IPS DF 4.7 (cell line): Measurements from ENCODE around the gene ARID2.

Experiments
- DNase-seq: peaks from one replicate; pipeline ENCODE4 v3.0.0-alpha.2; 2013; ENCODE audit warnings: low spot score; ENCODE audit errors: extremely low read depth

Gene ARID2

DNA sequence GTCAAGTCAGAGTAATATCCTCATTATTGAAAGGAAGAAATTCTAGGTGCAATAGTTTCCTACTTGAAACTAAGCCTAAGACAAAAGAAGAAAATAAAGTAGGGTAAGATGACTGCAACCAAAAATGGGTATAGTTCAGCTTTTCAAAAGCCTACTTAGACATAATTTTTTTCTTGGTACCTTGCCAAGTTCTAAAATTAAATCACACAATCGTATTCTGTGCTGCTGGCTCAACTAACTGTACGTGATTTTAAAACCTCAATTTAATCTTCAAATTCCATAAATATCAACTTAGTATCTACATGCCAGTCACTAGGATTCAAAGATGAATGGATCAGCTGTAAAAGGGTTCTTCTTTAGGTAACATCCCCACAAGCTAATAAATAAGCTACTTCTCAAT is 204.0 kb downstream of the ARID2 start:
- no peak for DNase-seq

DNA sequence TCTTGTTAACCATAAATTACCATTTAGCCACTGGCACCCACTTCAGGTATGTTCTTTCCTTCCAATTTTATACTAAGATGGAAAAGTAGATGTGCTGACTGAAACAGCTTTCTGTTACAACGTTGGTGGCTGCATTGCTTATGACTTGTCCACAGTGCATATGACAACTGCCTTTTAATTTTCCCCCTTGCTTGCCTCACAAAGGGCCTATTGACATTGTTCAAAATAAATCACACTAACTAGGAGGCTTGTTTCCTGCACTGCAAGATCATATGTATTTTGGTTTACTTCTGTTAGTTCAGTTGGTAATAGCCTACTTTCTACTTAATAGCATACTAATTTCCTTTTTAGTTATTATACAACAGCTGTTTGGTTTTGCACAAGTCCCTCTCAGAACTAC is 205.4 kb downstream of the ARID2 start:
- no peak for DNase-seq

- no peak for DNase-seq
These were observed 209.1 kb downstream of the ARID2 start for GRCh38 chr12:45938566-45938965.

- DNase-seq, result no peak
These were observed 210.3 kb downstream of the ARID2 start for GRCh38 chr12:45939759-45940158.

DNA sequence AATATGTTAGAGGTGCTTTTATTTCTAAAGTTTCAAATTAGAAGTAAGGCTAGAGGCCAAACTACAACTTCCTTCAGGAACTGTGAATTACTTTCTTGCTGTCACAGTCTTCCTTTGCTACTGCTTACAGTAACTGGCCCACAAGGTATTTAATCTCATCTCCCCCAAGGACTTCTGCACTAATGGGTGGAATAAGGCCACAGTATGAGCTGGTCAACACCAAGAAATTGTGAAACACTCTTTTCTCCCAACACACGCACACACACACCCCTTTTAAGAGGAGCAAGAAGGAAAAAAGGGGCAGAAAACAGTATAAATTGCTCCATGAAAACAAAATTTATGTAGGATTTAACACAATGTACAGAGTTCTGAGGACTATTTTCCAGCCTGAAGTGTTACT is 215.3 kb downstream of the ARID2 start:
- no peak for DNase-seq

- DNase-seq, result no peak
These were observed 216.9 kb downstream of the ARID2 start for GRCh38 chr12:45946435-45946834.

DNA sequence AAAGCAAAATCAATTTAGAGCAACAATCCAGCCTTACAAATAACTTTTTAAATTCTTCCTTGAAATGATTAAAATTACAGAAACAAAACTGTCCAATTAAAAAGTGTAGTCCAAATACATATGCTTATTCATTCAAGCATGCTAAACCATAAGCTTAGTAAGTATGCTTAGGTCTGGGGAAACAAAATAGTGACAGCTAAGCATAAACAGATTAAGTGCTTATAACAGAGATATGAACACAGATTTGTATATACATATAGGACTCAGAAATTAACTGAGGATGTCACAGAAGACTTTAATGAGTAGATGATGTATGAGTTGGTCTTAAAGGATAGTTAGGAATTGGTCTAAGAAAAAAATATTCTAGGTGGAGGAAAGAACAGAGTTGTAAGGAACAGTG is 219.0 kb downstream of the ARID2 start:
- no peak for DNase-seq
